GM12872 (cell line): ENCODE data around the gene ZNF783.

Experiments
- CTCF ChIP-seq: IDR thresholded peaks from 3 replicates; pipeline ENCODE4 v1.5.1; 2011; ENCODE audit warnings: low read depth, mild to moderate bottlenecking, low read length, moderate library complexity; ENCODE audit not compliant: insufficient read depth

The ZNF783 gene

GRCh38 chr7:149232362-149232761 is 29.6 kb upstream of the ZNF783 start:
- no peak for TF ChIP-seq CTCF

- no peak for TF ChIP-seq CTCF
These were observed 24.5 kb upstream of the ZNF783 start for GRCh38 chr7:149237502-149237901.

GRCh38 chr7:149238051-149238450 is 23.9 kb upstream of the ZNF783 start:
- TF ChIP-seq CTCF, result no peak

- TF ChIP-seq CTCF, result peak; percentile 85
These were observed 22.5 kb upstream of the ZNF783 start, which contains the start of gene ZNF212 for GRCh38 chr7:149239345-149240143. Gene ZNF212 (plus strand): TSS chr7:149239651. CDS start chr7:149239779, 128 bp downstream.

GRCh38 chr7:149240637-149241036 is 21.4 kb upstream of the ZNF783 start:
- no peak for TF ChIP-seq CTCF

- TF ChIP-seq CTCF, result no peak
These were observed 20.3 kb upstream of the ZNF783 start for GRCh38 chr7:149241696-149242095.

GRCh38 chr7:149245244-149245643 is 16.8 kb upstream of the ZNF783 start:
- no peak for TF ChIP-seq CTCF
